Measurements from ENCODE around the gene ELL.

ELL gene

GRCh38 chr19:18487576-18488402 lies 34.1 kb downstream of the ELL start:
- DNase-seq = no peak

- no peak for DNase-seq
Observed at GRCh38 chr19:18486746-18487145, 35.1 kb downstream of the ELL start.

DNA sequence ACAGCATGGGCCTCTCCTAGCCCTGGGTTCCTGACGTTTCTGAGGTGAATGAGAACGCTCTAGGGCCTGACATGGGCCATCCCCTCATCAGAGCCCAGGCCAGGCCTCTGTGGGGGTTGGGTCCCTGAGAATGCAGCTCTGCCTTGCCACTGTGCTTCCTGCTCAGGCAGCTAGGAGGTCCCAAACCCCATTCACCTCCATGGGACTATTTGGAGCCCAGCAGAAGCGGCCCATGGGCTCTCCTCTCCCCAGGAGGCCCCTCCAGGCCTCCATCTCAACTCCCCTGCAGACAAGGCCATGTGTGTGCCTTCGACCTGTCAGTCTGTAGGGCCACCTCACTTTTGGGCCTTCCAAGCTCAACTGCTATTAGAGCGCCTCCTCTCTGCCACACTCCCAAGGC lies 36.9 kb downstream of the ELL start:
- DNase-seq = no peak

- no peak for DNase-seq
Observed at GRCh38 chr19:18483119-18483890, 38.6 kb downstream of the ELL start.

GRCh38 chr19:18481505-18482222 lies 40.2 kb downstream of the ELL start:
- no peak for DNase-seq

DNA sequence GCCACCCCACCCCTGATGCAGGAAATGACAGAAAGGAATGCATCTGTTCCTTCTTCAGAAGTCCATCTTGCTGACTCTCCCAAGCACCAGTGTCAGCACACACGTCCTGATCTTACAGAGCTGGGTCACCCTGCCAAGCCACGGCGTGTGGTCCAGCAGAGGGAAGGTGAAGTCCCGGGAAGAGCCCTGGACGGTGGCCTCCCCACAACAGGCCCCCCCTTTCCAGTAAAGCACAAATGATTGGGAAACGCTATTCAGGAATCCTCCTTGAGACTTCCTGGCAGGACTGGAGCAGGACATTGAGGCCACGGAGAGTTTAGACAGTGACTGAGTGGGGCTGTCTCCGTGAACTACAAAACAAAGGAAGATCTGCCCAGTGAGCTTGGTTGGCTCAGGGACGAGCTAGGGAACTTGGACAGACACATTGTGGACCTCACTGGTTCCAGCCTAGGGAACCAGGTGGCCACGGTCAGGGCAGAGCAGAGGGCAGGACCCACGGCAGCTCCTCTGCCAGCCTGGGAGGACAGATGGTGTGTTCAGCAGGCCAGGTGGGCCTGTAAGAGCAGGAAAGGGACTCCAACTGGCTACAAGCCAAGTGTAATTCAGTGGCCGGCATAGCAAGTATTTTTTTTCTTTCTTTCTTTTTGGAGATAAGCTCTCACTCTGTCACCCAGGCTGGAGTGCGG lies 41.7 kb downstream of the ELL start:
- DNase-seq = no peak

DNA sequence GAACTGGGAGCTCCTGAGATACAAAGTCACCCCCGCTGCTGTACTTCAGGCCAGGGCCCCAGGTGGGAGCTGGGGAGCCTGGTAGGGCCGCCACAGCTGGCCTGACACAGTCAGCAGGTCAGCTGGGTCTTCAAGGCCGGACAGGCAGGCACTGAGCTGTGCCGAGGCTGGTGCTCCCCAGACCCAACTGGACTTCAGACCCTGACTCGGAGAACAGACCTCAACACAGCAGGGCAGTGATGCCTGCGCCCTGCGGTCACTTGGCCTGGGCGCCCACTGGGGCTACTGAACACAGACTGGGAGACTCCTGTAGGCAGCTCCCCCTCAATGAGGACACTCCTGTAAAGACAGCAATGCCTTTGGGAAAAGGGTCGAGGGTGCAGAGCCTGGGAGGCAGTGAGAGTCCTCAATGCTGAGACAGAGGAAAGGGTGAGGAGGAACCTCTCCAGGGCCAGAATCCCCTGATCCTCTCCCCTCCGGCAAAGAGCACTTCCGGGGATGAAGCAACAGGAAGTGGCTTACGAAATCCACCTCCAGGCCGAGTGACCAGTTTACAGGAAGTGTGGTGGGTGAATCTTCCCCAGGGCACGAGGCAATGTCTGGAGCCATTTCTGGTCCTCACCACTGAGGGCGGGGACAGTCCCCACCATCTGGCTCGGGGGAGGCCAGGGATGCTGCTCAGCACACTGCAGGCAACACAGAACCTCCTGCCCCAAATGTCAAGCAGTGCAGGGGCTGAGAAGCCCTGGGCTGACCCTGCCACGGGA lies 43.1 kb downstream of the ELL start:
- peak; percentile 54 for DNase-seq

GRCh38 chr19:18477974-18478373 lies 43.9 kb downstream of the ELL start:
- DNase-seq = no peak

DNA sequence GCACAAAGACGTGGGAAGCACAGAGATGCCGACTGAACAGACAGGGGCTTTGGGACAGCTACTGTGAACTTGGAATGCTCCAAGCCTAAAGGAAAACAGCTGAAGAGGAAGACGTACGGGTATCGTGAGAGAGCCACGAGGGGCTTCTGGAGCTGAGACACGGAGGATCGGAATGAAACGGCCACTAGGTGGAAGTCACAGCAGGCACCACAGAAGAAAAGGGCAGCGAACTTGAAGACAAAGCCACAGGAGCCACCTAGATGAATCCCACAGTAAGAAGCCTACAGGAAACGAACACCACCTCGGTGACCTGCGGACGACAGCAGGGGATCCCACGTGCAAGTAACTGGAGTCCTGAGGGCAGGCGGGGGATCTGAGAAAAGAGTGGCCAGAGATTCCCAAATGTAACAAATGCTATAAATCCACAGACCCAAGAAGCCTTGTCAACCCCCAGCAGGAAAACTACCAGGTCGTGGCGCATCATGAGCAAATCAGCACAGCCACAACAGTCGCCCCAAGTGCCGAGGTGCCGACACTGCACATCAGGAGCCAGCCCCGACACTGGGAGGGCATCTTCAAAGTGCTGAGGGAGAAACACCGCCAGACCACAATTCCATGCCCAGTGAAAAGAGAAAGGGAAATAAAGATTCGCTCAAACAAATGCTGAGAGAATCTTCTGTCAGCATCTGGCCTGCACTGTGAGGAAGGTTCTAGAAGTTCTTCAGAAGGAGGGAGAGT lies 44.7 kb downstream of the ELL start:
- DNase-seq = no peak

DNA sequence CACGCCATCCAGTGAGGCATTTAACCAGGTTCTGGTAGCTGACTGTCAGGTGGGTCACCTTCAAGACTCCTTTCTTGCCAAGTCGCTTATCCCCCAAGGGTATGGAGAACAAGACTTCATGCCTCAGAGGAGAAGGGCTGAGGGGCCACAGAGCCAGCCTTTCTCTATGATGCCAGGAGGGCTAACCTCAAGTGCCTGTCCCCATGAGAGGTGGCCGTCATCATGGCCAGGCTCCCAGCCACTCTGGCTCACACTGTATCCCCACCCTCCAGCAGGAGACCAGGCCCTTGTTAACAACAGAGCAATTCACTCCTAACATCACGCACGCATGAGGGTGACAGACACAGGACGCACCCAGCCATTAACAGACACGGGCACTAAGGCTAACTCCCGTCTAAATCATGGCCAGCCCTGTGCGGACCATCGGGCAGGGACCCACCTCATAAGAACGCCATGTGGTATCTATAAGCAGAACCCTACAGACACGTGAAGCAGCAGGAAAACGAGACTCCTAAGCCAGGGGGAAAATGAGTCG lies 45.3 kb downstream of the ELL start:
- no peak for DNase-seq

GRCh38 chr19:18475762-18476331 lies 46.0 kb downstream of the ELL start:
- DNase-seq = no peak

DNA sequence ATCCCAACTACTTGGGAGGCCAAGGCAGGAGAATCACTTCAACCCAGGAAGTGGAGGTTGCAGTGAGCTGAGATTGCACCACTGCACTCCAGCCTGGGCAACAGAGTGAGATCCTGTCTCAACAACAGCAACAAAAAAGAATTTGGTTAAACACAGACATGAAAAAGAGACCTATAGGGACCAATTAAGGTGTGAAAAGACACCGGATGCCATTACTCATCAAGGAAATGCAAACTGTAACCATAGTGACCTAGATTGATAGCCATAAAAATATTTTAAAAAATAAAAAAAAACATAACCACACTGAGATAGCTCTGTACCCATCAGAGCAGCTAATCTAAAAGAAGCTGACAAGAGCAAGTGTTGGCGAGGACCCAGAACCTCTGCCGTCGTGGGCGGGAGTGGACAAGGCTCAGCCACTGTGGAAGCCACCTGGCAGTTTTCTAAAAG lies 46.8 kb downstream of the ELL start:
- DNase-seq = peak; percentile 91

DNA sequence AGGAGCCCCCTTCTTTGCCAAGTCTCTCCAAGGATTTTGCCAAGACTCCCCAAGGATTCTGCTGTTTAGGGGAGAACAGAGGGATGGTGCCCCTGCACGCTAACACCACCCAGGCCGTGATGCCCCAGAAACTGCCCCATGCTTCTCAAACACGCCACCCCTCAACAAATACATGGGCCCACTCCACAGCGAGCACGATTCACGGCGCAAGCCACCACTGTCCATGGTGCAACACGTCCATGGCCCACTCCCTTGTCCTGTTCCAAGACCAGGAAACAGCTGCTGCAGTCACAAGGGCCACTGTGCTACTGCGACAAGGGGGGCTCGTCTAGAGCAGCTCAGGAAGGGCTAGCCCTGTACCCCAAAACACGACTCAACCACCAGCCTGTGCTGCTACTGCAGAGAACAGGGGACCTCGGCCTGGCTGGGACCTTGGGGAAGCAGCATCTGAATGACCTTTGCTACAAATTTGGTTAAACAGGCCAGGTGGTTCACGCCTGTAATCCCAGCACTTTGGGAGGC lies 47.4 kb downstream of the ELL start:
- no peak for DNase-seq

GRCh38 chr19:18473706-18474087 lies 48.2 kb downstream of the ELL start:
- DNase-seq = no peak

DNA sequence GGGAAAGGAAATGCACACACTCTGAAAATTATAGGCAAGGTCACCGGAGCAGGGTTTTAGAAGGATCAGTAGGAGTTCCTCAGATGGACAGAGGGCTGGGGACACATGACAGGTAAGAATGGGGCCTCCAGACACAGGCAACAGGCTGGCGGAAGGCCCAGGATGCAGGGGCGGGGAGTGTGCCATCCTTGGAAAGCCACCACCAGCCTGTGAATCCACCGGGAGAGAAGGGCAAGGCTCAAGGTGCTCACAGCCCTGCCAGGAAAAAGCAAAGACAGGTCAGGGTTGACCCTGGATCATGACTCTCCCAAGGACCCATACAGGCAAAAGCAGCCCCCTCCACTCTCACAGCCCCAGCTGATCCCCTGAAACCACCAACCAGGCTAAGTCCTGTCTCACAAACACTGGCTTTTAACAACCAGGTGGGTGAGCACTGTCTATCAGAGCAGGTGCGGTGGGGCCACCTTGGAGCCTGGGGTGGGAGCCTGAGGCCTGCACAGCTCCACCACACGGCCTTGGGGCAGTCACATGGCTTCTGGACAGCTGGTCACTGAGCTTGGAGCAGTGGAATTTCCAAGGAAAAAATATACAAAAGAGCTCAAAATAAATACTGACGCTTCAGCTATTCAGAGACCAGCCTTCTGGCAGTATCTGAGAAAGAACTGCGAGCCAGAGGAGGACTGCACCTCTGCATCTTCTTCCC lies 48.7 kb downstream of the ELL start:
- DNase-seq = no peak

GRCh38 chr19:18470787-18471186 lies 51.1 kb downstream of the ELL start:
- DNase-seq = no peak

DNA sequence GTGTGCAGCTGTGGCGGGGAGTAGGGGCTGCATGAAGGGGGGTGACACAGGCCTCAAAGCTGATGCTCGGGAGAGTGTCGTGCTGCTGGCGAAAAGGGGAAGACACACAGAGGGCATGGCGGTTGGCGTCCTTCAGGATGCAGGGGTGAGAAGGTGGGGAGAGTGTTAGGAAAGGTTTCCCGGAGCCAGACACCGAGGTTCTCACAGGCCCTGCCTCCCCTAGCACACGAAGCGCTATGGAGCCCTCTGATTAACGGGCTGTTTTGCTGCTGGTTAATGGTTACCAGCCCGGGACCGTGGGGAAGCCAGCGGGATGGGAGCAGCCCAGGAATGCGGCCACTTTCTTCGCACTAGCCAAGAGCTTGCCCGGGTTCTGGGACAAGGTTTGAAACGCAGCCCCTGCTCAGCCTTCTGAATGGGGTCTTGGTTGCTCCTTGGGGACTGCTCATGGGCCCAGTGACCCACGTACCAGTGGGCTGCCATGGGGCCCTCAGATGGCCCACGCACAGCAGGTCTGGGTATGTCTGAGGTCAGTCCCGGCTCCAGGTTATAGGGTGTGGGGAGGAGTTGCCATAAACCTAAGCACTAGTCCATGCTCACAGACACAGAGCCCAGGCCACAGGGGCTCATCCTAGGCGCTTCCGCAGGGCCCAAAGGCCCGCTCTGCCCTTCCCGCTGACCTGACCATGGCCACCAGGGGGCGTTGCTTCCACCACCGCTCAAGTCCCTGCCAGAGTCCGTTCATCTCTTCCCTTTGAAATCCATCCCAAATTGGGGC lies 52.6 kb downstream of the ELL start:
- DNase-seq = peak; percentile 48

DNA sequence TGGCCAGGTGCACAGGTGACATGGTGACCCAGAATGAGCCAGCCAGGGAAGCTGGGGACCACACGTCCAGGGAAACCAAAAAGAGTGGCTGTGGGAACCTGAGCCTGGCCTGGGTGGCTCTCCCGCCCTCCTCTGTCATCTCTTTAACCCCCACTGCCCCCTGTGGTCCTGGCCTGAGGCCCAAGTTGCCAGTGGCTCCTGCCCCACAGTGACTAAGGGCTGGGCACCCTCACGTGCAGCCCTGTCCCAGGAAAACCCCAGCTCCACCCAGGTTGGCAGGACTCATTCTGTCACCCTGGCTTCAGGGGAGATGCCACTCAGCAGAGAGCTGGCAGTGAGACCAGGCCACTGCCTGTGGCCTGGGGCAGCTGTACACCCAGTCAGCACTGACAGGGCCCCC lies 53.4 kb downstream of the ELL start:
- DNase-seq = no peak

GRCh38 chr19:18467978-18468377 lies 53.9 kb downstream of the ELL start:
- DNase-seq = no peak
